Cardiac muscle cell (in vitro differentiated cells and primary cell): ENCODE measurements around the gene XYLT1. TPM values are rescaled to one million over a fixed set of nuclear protein-coding genes. Genes with fewer than 3 reads are reported as not detected.

ENCODE experiments used
- DNase-seq, 2 donors: peaks; one replicate each; pipeline versions ENCODE4 v3.0.0 to v3.0.0-alpha.2; 2010 to 2017; ENCODE audit warnings: low read depth in 1 of 2, low spot score in 1 of 2
- H3K27ac ChIP-seq: fragments of 200-600 bp; sonication (generic); 2 replicates; pipeline ENCODE4 v1.5.1; 2016
- H3K27me3 ChIP-seq: fragments of 200-600 bp; sonication (generic); 2 replicates; pipeline ENCODE4 v1.6.0; 2016; ENCODE audit warnings: control low read depth
- H3K36me3 ChIP-seq: fragments of 200-600 bp; sonication (generic); 2 replicates; pipeline ENCODE4 v1.5.1; 2016; ENCODE audit warnings: control low read depth
- H3K4me1 ChIP-seq: fragments of 200-600 bp; sonication (generic); 2 replicates; pipeline ENCODE4 v1.8.1; 2017; ENCODE audit warnings: low read depth, mild to moderate bottlenecking, mixed run types
- H3K4me3 ChIP-seq: fragments of 200-600 bp; sonication (generic); 2 replicates; pipeline ENCODE4 v1.5.1; 2016; ENCODE audit warnings: mild to moderate bottlenecking
- H3K9me3 ChIP-seq: fragments of 200-600 bp; sonication (generic); 2 replicates; pipeline ENCODE4 v1.5.1; 2017; ENCODE audit warnings: low read depth, mild to moderate bottlenecking, control low read depth
- polyA plus RNA-seq: library from polyadenylated mRNA; unstranded; fragments of >200 nt; fragmentation: Nextera tagmentation; extraction: Ambion mirVana; gene quantifications from 2 replicates; pipeline ENCODE4 v1.2.1, GENCODE V29; 2016
- total RNA-seq: library from RNA; depleted of rRNA; stranded (reverse); fragments of >200 nt; gene quantifications from 2 replicates; pipeline ENCODE4 v1.2.3, GENCODE V29; 2016
- TF ChIP-seq, protein P1 (sequence below): IDR thresholded peaks from 2 replicates; pipeline ENCODE4 v1.5.1; 2012; ENCODE audit warnings: low read depth, mild to moderate bottlenecking, low read length

Gene XYLT1
- total and polyA plus RNA-seq, 2 experiments from 2014 or later, result 3.1 to 7.2 TPM

DNA sequence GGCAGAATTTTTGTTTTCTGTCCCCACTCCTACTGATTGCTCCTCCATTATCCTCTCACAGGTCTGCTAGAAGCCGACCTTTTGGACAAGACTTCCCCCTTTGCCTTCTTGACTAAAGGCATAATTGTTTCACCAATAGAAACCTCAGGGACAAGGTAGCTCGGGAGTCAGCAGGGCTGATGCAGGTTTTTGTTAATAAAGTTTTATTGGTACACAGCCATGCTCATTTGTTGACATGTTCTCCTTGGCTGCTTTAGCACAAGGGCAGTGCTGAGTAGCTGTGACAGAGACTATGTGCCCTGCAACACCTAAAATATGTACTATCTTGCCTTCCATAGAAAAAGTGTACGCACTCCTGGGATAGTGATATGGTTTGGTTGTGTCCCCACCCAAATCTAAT lies 271.6 kb downstream of the XYLT1 start:
- DNase-seq, result no peak
- H3K36me3 ChIP-seq, result no peaks in the 10 kb centered on the region
- no peaks in the 10 kb centered on the region for H3K9me3 ChIP-seq
- H3K4me3 ChIP-seq, result no peak overlapping the region
- no peaks in the 10 kb centered on the region for H3K27me3 ChIP-seq
- no peaks in the 10 kb centered on the region for H3K4me1 ChIP-seq
- no peak overlapping the region for H3K27ac ChIP-seq
- TF ChIP-seq, protein P1, sequence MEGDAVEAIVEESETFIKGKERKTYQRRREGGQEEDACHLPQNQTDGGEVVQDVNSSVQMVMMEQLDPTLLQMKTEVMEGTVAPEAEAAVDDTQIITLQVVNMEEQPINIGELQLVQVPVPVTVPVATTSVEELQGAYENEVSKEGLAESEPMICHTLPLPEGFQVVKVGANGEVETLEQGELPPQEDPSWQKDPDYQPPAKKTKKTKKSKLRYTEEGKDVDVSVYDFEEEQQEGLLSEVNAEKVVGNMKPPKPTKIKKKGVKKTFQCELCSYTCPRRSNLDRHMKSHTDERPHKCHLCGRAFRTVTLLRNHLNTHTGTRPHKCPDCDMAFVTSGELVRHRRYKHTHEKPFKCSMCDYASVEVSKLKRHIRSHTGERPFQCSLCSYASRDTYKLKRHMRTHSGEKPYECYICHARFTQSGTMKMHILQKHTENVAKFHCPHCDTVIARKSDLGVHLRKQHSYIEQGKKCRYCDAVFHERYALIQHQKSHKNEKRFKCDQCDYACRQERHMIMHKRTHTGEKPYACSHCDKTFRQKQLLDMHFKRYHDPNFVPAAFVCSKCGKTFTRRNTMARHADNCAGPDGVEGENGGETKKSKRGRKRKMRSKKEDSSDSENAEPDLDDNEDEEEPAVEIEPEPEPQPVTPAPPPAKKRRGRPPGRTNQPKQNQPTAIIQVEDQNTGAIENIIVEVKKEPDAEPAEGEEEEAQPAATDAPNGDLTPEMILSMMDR, result no peak

DNA sequence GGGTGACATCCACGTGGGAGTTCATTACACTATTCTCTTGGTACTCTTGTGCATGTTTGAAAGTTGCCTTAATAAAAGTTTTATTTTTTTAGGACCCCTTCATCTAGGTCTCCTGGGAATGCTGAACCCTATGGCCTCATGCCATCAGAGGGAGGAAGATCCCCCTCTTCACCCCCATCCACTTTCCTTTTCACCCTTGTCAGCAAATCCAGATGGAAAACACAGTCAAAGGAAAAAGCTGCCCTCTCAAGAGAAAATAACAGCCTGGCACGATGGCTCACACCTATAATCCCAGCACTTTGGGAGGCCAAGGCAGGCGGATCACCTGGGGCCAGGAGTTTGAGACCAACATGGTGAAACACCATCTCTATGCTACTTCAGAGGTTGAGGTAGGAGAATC lies 274.2 kb downstream of the XYLT1 start:
- Histone ChIP-seq H3K27me3 (no peaks in the 10 kb centered on the region), H3K36me3 (no peaks in the 10 kb centered on the region), H3K27ac (no peak overlapping the region), H3K4me1 (no peaks in the 10 kb centered on the region), H3K9me3 (no peaks in the 10 kb centered on the region), H3K4me3 (no peak overlapping the region)
- no peak for DNase-seq
- TF ChIP-seq, protein P1, result no peak

DNA sequence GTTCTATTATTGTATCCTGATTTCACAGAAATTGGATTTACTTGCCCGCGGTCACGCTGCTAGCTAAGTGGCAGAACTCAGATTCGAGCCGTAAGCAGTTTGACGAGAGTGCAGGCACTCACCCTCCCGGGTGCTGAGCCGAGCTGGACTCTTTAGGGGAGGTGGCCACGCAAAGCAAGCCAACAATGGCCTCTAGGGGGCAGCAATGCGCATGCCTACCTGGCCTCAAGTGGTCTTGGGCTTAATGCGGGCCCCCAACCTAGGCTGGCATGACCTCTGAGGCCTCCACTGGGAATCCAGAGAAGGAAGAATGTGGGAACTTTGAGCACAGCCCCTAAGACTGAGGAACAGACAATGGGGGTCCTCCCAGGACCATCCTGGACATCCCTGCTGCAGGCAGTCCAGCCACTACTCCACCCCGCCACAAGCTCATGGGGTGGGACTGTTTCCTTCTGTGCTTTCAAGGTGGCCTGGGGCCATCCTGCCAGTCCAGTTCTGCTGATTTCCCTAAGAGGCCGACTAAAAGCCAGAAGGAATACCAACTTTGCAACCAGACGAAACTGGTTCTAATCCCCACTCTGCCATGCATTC lies 276.5 kb downstream of the XYLT1 start:
- peak; percentile 13 to 72 for DNase-seq
- Histone ChIP-seq H3K9me3 (no peaks in the 10 kb centered on the region), H3K27me3 (no peaks in the 10 kb centered on the region), H3K4me1 (no peaks in the 10 kb centered on the region), H3K27ac (no peak overlapping the region), H3K36me3 (no peaks in the 10 kb centered on the region), H3K4me3 (no peak overlapping the region)
- TF ChIP-seq, protein P1, result peak; percentile 52

DNA sequence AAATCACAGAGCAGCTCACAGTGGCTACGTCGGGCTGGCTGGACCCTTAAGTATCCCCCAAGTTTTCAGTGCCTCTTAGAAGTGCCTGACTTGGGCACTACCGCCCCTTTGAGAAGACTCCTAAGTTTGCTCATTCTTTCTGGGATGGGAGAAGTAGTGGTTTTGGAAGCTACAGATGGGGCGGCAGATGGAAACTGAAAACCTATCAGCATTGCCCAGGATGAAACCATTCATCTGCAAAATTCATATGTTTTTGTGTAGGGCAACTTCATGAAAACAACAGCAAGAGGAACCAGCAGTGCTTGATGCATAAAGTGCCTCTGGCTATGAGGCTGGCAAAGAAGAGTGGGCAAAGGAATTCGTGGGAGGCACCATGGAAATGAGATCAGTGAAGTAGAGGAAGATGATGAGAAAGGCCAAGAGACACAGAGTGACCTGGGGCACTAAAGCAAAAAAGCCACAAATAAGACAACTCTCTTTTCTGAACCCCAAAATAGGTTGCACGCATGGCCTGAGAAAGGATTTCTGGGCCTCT lies 277.1 kb downstream of the XYLT1 start:
- Histone ChIP-seq H3K36me3 (no peaks in the 10 kb centered on the region), H3K27ac (no peak overlapping the region), H3K4me3 (no peak overlapping the region), H3K9me3 (no peaks in the 10 kb centered on the region), H3K4me1 (no peaks in the 10 kb centered on the region), H3K27me3 (no peaks in the 10 kb centered on the region)
- DNase-seq, result no peak
- TF ChIP-seq, protein P1, result no peak

DNA sequence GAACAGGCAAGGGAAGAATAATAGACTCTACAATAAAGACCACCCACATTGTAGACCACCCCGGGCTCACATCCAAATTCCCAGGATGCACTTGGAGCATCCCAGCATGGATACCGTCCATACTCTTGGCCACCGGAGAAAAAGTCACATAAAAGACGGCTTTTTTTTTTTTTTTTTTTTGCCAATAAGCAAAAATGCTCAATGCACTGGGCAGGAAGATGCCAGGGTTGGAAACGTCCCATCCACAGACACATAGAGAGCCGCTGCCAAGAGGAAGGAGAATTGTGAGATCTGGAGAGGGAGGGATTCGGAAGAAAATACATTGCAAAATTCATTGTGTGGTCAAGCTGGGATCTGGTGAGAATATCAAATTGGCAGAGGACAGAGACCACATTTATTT lies 286.7 kb downstream of the XYLT1 start:
- no peak overlapping the region for H3K4me3 ChIP-seq
- H3K27ac ChIP-seq, result no peak overlapping the region
- DNase-seq, result no peak
- no peaks in the 10 kb centered on the region for H3K4me1 ChIP-seq
- no peaks in the 10 kb centered on the region for H3K9me3 ChIP-seq
- no peaks in the 10 kb centered on the region for H3K27me3 ChIP-seq
- H3K36me3 ChIP-seq, result no peaks in the 10 kb centered on the region
- TF ChIP-seq, protein P1, result no peak
